IPS-NIHi11 (cell line): ENCODE data around the gene PRMT7.

ENCODE experiments used
- DNase-seq: peaks from one replicate; pipeline ENCODE4 v3.0.0; 2012; ENCODE audit warnings: mixed read lengths, low spot score

Gene PRMT7, protein sequence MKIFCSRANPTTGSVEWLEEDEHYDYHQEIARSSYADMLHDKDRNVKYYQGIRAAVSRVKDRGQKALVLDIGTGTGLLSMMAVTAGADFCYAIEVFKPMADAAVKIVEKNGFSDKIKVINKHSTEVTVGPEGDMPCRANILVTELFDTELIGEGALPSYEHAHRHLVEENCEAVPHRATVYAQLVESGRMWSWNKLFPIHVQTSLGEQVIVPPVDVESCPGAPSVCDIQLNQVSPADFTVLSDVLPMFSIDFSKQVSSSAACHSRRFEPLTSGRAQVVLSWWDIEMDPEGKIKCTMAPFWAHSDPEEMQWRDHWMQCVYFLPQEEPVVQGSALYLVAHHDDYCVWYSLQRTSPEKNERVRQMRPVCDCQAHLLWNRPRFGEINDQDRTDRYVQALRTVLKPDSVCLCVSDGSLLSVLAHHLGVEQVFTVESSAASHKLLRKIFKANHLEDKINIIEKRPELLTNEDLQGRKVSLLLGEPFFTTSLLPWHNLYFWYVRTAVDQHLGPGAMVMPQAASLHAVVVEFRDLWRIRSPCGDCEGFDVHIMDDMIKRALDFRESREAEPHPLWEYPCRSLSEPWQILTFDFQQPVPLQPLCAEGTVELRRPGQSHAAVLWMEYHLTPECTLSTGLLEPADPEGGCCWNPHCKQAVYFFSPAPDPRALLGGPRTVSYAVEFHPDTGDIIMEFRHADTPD

DNA sequence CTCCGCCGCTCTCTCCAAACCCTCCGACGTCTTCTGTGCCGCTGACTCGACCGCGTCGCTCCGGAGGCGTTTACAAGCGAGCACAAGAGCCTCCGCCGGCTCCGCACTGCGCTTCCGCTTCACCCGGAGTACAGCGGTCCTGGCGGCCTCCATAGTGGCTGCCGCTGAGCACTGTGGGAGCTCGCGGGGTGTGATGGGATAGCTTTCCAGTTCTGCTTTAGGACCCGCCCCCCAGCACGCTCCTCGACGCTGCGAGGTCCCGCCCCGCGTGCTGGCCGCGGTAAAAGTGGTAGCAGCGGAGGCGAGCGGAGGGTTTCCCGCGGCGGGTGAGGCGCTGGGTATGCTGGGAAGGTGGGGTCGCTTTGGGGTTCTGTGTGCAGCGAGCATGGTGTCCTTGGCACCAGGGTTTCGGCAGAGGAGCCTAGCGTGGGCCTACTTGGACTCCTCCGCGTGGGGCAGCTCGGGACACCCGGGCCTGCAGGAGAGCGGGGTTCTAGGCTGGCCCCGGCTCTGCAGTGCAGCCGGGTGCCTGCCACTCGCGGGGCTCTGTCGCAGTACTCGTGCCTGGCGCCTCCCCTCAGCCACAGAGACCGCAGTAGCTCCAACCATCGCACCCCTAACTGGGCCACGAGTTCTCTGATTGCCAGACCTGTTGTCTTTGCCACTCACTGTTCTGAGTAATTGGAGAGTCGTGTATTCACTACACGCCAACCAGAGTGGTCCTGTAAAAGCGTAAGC lies at the start of gene PRMT7, which contains the start of gene SLC7A6OS:
TSS of gene PRMT7 (plus strand) at position 246 of the 738 bp plus-strand sequence. CDS start 4,961 bp downstream, outside the sequence.
TSS of gene SLC7A6OS (minus strand) at position 173 of the 738 bp plus-strand sequence. CDS start at position 153, 20 bp downstream.
- peak; percentile 99 for DNase-seq

DNA sequence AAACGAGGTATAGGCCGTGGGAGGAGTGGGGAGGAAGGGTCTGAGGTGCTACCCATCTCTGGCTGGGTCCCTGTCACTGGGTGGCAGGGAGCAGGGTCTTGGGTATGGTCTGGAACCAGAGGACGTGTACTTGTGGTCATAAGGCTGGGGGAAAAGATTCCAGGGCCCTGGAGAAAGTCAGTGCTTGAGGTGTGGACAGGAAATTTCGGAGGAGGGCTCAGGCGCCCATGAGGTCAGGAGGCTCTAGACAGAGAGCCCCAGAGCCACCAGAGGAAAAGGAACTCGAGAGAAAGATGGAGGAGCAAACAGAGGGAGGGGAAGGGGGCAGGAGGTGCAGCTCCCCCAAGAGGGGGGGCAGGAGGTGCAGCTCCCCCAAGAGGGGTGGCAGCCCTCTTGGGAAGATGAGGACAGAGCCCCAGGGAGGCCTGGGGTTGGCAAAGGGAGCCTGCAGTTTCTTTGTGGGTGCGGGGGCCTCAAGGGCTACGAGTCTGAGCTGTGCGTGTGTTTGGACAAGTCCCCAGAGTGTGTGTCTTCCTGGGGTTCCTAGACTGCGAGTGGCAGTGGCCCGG lies 47.2 kb upstream of the PRMT7 start:
- DNase-seq = peak; percentile 40

DNA sequence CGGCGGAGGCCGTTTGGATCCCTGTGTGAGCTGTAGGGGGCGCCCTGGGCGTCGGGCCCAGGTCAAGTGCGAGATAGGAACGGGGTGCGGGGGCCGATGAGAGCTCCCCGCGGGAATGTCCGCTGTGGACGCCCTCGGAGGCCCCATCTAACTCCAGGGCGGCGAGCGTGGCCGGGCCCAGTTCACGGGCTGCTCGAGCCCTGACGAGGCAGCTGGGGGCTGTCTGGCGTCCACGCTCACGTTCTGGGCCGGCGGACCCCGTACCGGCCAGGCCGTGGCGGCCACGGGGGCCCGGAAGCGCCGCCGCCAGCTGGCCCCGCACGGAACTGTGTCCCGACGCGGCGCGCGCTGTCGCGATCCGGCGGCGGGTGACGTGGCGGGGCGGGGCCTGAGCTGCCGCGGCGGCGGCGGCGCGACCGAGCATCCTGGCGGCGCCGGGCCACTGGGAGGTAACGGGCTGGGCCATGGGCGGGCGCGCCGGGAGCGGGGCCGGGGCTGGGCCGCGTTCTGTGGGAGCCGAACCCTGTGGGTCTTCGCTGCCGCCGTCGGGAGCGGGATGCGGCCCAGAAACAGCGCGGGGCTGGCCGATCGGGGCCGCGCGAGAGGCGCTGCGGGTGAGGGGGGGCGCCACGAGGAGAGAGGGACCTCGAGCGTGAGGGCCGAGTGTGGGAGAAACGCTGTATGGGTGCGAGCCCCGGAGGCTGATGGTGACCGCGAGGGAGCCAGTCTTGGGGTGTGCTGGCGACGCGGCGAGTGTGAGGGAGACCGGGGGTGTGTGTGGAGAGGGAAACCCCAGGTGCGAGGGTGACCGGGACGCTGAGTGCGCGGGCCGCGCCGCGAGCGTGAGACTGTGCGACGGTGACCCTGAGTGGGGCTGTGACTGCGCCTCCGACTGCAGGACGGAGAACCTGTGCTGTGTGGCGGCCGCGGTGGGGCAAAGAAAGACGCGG lies 46.4 kb upstream of the PRMT7 start, which contains the start of gene SLC7A6:
TSS of gene SLC7A6 (plus strand) at position 399 of the 950 bp plus-strand sequence. CDS start 10,201 bp downstream, outside the sequence.
- DNase-seq = peak; percentile 92

DNA sequence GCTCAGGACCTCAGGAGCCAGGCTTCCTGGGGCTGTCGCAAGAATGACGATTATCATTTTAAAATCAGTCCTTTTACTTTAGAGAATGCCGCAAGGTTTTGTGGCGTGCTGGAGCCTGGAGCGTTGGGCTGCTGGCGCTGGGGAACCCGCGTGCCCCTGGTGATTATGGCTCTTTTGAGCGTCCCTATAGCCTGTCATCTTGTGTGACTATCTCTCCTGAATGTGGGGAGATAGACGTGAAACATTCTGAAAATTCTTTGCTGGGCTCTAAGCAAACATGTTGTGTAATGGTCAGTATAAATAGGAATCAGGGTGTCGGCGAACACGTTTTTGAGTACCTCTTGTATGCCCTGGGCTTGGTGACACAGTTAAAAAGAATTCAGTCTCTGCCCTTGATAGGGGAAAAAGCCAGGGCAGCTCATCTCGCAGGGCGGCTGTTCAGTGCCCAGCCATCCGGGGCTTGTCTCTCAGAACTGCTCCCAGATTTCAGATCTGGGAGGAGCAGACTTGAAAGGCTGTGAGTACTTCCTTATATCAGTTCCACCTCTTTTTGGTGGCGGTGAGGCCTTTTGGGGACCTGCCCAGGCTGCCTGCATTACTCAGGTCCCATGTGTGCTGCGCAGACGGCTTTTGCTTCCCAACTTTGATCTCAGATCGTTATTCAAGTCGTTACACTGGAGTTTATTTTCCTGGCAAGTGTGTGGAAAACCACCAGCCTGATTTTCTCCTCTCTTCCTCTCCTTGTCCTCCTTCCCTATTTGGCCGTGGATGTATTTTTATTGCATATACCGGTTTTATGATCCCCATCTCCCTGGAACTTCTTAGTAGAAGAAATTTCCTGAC lies 45.5 kb upstream of the PRMT7 start:
- DNase-seq = peak; percentile 47

DNA sequence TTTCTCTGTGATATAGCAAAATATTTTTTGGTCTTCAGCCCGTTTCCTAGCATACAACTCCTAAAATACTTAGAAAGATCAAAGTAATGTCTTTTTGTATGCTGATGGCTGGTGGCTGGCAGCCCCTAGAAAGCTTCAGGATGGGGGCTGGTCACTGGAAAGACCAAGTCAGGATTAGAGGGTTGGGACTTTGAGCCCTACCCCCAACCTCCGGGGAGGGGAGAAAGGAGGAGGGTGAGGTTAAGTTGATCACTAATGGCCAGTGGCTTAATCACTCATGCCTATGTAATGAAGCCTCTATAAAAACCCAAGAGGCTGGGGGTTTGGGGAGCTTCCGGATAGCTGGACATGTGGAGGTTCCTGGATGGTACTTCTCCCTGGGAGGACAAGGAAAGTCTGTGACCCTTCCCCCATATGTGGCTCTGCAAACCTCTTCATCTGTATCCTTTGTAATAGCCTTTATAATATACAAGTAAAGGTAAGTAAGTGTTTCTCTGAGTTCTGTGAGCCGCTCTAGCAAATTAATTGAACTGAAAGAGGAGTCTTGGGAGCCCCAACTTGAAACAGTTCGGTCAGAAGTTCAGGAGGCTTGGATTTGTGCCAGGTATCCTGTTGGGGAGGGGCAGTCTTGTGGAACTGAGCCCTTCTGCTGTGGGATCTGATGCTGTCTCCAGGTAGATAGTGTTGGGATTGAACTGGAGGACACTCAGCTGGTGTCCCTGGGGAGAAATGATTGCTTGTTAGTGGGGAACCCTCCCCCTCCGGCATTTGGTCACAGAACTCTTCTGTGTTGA lies 43.0 kb upstream of the PRMT7 start:
- DNase-seq = no peak

DNA sequence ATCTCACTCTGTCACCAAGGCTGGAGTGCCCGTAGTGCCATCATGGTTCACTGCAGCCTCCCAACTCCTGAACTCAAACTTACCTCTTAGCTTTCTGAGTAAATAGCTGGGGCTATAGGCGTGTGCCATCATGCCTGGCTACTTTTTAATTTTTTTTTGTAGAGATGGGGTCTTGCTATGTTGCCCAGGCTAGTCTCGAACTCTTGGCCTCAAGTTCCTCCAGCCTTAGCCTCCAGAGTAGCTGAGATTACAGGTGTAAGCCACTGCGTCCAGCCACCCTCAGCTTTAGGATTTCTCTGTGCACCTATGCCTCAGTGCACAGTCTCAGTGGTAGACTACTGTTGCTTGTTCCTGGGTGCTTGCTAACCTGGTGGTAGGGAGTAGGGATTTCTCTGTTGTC lies 41.0 kb upstream of the PRMT7 start:
- no peak for DNase-seq

DNA sequence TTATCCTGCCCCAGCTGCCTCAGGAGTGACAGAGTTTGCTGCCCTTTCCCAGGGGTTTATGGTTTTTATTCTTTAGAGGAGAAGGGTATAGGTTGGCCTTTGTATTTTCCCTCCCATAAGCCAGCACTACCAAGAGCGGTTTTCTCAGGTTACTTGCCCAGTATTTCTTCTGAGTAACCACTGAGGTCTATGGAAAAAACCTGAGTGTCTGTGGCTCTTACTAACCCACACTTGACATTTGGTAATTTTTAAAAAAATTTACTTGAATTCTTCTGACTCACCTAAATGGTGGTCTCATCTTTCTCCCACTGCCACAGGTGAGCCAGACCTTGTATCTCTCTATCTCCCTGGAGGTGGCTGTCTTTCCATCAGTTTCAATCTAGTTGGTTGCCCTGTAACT lies 40.5 kb upstream of the PRMT7 start:
- no peak for DNase-seq

DNA sequence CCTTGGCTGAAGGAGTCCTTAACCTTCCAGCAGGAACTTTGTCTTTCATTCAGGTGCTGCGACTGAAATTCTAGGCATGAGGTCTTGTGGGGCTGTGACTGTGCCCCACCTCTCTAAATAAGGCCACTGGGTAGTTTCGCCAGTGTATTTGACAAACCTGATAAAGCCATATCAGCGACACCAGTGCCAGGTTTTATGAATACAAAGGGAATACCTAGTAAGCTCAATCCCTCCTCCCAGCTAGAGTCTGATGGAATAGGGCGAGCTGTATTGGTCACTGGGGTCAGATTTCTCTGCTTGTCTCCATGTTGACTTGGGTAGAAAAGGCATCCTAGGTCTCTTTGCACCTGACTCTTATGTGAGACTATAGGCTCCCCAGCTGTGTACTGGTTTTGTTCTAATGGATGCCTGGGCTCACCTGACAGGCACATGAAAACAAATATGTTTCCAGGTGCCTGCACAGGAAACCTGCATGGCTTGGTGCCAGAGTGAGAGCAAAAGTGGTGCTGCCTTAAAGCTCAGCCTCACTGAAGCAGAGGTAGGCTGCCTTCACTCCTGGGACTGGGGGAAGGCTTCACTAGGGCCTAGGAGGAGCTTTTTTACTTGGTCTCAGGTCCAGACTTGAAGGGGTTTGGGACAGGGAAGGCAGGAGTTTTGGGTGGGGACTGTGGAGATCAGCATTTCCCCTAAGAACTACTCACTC lies 38.2 kb upstream of the PRMT7 start:
- DNase-seq = no peak

DNA sequence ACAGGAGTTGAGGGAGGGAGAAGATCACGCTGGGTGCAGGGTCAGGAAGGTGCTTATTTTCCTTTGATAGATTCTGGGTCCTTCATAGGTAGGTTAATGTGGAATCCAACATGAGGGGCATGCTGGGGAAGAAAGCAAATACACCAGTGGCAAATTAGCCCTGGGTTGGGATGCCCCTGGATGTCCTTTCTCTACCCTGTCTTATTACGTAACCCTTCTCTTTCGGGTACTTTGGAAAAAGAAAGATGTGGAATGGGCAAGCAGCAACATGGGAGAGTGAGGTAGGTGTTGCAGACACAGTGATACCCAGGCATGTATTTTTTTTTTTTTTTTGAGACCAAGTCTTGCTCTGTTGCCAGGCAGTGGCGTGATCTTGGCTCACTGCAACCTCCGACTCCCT lies 37.4 kb upstream of the PRMT7 start:
- DNase-seq = no peak

DNA sequence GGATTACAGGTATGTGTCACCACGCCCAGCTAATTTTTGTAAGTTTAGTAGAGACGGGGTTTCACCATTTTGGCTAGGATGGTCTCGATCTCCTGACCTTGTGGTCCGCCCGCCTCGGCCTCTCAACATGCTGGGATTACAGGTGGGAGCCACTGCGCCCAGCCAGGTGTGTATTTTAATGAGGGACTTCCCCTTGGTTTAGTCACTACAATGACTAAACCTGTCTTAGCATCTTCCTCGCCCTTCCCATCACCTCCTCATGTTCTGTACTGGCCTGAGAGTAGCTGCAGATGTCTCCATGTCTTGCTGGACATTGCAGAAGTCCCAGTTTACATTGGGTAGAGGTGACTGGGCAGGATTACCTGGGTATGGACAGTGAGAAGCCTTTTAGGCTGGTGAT lies 36.9 kb upstream of the PRMT7 start:
- no peak for DNase-seq

DNA sequence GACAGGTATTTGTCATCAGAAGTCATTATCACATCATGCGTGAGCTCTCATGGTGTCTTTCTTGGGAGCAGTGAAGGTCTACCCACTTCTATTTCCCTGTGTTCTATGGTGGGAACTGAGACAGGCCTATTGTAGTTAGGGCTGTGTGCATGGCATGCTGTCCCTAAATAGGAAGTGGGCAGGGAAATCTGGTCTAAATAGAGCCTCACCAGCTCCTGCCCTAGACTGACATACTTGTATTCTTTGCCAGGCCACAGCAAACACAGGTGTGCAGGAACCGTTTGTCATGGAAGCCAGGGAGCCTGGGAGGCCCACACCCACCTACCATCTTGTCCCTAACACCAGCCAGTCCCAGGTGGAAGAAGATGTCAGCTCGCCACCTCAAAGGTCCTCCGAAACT lies 36.4 kb upstream of the PRMT7 start:
- no peak for DNase-seq

DNA sequence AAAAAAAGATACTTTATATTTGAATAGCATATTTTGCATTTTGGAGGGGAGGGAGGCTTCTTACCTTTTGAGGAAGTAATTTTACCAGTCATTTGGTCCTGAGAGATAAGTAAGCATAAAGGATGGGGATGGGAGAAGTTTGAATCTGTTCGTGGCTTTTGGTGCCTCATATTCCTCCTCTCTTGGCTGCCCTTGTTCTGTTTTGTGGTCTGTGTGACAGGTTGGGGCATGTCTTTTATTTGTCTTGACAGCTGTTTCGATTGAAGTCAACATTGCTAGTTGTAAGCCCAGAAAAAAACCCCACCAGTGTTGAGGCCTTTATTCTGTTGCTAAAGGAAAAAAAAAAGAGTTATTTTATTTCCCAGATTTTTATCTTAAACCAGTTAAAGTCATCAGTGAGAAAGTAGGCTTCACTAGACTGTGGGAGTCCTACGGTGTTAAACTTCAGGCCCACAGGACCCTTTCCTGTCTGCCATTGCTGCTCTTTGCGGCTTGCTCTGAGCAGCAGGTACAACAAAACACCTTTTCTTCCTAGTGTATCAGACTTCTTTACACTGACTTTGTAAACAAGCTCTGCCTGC lies 35.1 kb upstream of the PRMT7 start:
- DNase-seq = no peak

DNA sequence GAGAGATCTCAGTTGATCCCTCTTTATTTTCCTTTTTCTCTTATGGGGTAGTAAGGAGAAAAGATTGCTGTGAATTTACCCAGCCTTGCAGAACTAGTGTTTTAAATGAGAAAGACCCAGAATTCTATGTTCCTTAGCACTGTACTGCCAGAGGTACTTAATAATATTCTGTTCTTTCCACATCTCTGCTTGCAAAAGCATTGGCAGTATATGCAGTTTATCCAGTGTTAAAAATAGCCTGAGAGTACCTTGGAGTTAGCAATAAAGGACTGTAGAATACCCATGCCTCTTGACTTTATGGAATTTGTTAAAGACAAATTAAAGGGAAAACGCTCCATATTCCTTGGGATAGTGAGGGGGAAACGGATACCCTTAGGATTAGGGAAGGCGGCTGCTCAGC lies 34.6 kb upstream of the PRMT7 start:
- no peak for DNase-seq

DNA sequence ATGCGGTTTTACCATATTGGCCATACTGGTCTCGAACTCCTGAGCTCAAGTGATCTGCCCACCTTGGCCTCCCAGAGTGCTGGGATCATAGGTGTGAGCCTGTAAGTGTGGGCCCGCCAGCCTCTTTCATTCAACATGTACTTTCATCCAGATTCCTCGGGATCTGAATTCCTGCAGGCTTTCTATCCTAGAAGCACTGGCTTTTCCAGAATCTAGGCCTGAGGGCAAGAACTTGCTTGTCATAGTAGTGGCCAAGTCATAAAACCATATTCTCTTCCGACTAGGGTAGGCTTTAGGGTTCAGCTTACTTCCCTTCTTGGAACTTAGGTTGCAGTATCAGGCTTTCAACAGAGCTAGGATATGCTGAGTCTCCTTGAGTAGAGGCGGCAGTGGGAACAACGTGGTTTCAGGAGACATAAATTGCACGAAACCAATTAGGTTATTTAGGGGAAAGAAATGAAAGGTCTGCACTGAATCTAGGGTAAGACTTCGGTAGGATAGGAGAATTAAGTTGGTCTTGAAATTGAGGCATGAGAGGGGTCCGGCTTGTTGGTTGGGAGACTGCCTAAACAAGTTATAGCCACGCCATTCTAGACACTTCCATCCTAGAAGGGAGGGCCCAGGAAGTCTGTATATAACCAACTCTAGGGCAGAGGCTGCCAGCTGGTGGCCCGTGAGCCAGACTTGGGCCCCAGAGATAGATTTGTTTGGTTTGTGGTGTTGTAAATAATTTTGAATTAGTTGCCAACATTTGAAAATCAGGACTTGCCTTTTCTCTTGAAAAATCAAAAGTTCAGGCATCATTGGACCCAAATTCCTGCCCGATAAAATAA lies 30.9 kb upstream of the PRMT7 start:
- DNase-seq = no peak

DNA sequence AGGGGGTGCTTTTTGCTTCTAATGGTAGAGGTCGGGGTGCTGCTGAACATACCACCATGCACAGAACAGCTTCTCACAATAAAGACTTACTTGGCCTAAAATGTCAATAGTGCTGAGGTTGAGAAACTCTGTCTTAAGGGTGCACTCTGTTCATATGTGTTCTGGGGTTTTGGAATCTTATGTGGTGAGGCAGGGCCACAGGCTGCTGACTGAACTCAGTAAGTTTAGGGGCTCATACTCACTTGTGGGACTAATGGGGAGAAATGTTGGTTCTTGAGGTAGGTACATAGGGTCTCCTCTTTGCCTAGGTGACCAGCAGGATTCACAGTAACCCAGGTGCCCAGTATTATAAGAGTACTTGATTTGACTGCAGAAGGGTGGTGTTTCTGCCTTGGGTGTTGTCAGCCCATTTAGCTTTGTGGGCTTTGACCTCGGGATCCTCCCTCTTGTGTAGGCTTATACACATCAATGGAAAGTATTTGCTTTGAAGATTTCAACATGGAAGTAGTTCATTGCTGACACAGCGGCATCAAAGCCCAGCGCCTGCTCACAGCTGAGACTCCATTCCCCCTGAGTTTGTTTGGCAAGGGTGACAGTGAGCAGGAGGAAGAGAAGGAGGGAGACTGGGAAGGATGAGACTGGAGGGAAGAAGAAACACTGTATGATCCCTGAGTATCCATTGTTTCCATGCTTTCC lies 29.3 kb upstream of the PRMT7 start:
- no peak for DNase-seq

DNA sequence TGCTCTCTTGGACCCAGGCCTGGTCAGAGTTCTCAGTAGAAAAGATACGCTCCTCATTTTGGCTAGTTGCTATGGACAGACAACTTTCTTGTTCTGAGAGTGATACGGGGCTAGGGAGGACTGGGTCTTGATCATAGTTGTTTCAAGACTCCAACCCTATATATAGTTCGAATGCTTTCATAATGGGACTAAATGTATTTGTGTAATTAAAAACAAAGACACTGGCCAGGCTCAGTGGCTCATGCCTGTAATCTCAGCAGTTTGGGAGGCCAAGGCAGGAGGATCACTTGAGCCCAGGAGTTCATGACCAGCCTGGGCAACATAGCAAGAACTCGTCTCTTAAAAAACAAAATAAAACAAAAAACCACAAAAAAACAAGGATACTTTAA lies 28.8 kb upstream of the PRMT7 start:
- DNase-seq = no peak

DNA sequence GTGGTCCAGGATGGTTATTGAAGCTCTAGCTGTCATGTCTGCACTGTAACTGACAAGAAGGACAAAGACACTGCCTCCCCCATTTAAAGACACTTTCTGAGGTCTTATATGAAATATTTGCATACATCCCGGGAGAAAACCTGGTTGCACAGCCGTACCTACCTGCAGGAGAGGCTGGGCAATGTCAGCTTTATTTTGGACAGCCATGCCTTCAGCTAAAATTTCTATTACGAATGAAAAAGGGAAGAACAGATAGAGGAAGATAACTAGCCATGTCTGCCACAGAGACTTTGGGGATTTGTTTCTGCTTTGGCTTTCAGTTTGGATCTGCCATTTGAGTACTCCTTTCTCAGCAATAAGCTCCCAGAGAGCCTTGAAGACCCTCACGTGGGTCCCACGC lies 27.5 kb upstream of the PRMT7 start:
- no peak for DNase-seq
